Body of pancreas (tissue), 4 donors: ENCODE measurements around the gene PRDM16. TPM values are rescaled to one million over a fixed set of nuclear protein-coding genes. Genes with fewer than 3 reads are reported as not detected.
A peak's percentile ranks its signal among the peaks of the same experiment; 100 is the strongest.

Experiments
- ATAC-seq: fragments of 150-250 bp; one replicate; pipeline ENCODE4 v1.9.1; 2016
- DNase-seq, 4 donors: peaks; one replicate each; pipeline ENCODE4 v3.0.0-alpha.2; 2019
- H3K27ac ChIP-seq, 4 donors: fragments of 200-600 bp; sonication (generic); 1 replicate in 3 of 4; 2 replicates in 1 of 4; pipeline versions ENCODE4 v1.5.1 to v1.6.1; 2016 to 2019; ENCODE audit warnings: mild to moderate bottlenecking in 1 of 4, mixed read lengths in 1 of 4, moderate library complexity in 1 of 4
- H3K27me3 ChIP-seq, 2 donors: fragments of 200-600 bp; sonication (generic); one replicate each; pipeline ENCODE4 v1.6.0; 2016; ENCODE audit warnings: mild to moderate bottlenecking in 1 of 2
- H3K36me3 ChIP-seq, 2 donors: fragments of 200-600 bp; sonication (generic); replicated peaks in 1 of 2; 2 replicates each; pipeline ENCODE4 v1.5.1; 2016; ENCODE audit warnings: low read depth in 2 of 2; ENCODE audit not compliant: insufficient read depth in 1 of 2
- H3K4me1 ChIP-seq: fragments of 200-600 bp; sonication (generic); one replicate; pipeline ENCODE4 v1.6.0; 2016
- H3K4me3 ChIP-seq, 2 donors: fragments of 200-600 bp; sonication (generic); 1 replicate in 1 of 2; 2 replicates in 1 of 2; pipeline ENCODE4 v1.5.1; 2016 to 2019
- H3K9me3 ChIP-seq, 3 donors: fragments of 200-600 bp; sonication (generic); 1 replicate in 2 of 3; 2 replicates in 1 of 3; pipeline ENCODE4 v1.5.1; 2016
- POLR2A ChIP-seq, 3 donors: fragments of 450-650 bp; IDR thresholded peaks; one replicate each; pipeline ENCODE4 v1.6.1; 2016; ENCODE audit warnings: antibody characterized with exemption in 3 of 3, mild to moderate bottlenecking in 2 of 3
- WGBS, 2 donors: methylation state at CpG; one replicate each; pipeline ENCODE4 v1.1.5; 2017; 5-methylcytosine and 5-hydroxymethylcytosine counted together
- intact Hi-C: fragments of 100-400 bp; cut with DNase I; formaldehyde crosslinking; loops from one replicate; pipeline ENCODE4 v1.15.1; 2023
- total RNA-seq, 2 donors: library from RNA; depleted of rRNA; stranded (reverse); fragments of >200 nt; gene quantifications; one replicate each; pipeline ENCODE4 v1.1.0, GENCODE V29; 2016
- TF ChIP-seq, protein P1 (sequence below), 7 experiments: fragments of 450-650 bp in 4 of 7; fragments of 200-600 bp in 3 of 7; sonication (generic) in 3 of 7; IDR thresholded peaks; one replicate each; pipeline ENCODE4 v1.5.1; 2016 to 2019; ENCODE audit warnings: antibody characterized with exemption in 7 of 7

Gene PRDM16
- total RNA-seq, 2 donors from 2014 or later = 15.2 to 16.6 TPM

DNA sequence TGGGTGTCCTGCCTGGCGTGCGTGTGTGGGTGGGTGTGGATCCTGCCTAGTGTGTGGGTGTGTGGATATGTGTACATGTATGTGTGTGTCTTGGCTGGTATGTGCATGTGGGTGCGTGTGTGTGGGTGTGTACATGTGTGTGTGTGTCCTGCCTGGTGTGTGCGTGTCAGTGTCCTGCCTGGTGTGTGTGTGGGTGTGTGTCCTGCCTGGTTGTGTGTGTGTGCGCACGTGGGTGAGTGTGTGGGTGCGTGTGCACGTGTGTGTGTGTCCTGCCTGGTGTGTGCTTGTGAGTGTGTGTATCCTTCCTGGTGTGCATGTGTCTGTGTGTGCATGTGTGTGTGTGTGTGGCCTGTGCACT, 60.1 kb downstream of the PRDM16 start:
- no peak overlapping the region for H3K4me3 ChIP-seq
- no peak for DNase-seq
- H3K27ac ChIP-seq = no peak overlapping the region
- no peak for TF ChIP-seq POLR2A (IDR thresholded peaks at IDR 0.05)
- TF ChIP-seq, protein P1, sequence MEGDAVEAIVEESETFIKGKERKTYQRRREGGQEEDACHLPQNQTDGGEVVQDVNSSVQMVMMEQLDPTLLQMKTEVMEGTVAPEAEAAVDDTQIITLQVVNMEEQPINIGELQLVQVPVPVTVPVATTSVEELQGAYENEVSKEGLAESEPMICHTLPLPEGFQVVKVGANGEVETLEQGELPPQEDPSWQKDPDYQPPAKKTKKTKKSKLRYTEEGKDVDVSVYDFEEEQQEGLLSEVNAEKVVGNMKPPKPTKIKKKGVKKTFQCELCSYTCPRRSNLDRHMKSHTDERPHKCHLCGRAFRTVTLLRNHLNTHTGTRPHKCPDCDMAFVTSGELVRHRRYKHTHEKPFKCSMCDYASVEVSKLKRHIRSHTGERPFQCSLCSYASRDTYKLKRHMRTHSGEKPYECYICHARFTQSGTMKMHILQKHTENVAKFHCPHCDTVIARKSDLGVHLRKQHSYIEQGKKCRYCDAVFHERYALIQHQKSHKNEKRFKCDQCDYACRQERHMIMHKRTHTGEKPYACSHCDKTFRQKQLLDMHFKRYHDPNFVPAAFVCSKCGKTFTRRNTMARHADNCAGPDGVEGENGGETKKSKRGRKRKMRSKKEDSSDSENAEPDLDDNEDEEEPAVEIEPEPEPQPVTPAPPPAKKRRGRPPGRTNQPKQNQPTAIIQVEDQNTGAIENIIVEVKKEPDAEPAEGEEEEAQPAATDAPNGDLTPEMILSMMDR (IDR thresholded peaks at IDR 0.05) = no peak
- H3K4me1 ChIP-seq = peaks cover 65% of the 10 kb centered on the region
- no peaks in the 10 kb centered on the region for H3K27me3 ChIP-seq
- WGBS, 2 donors = 84 to 86% methylated on average over 6 to 8 of the region's 8 CpGs
- intact Hi-C loops = no loop called here
- H3K9me3 ChIP-seq = no peaks in the 10 kb centered on the region
- ATAC-seq = no peak
- no peaks in the 10 kb centered on the region for H3K36me3 ChIP-seq

DNA sequence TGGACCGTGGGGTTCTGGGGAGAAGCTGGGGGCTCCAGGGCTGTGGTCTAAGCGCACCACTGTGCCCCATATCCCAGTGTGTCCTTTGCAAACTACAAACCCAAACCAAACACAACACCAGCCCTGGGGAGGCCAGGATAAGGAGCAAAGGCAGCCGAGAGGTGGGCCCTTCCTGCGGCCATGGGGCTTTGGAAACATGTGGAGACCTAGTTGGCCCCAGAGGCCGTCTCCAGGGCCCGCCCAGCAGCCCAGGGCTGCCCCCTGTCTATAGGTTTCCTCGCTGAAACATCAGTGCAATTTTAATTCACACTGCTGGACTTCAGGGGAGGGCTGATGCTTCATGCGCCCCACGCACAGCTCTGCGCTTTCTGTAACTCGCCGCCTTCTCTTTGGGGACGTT, 61.3 kb downstream of the PRDM16 start:
- 89 to 90% methylated on average over 8 to 12 of the region's 13 CpGs for WGBS, 2 donors
- no peaks in the 10 kb centered on the region for H3K36me3 ChIP-seq
- intact Hi-C loops = no loop called here
- TF ChIP-seq, protein P1 (IDR thresholded peaks at IDR 0.05) = no peak
- TF ChIP-seq POLR2A (IDR thresholded peaks at IDR 0.05) = no peak
- no peak overlapping the region for H3K27ac ChIP-seq
- no peak for DNase-seq
- H3K27me3 ChIP-seq = no peaks in the 10 kb centered on the region
- ATAC-seq = no peak
- H3K9me3 ChIP-seq = no peaks in the 10 kb centered on the region
- no peak overlapping the region for H3K4me3 ChIP-seq
- peaks cover 65% of the 10 kb centered on the region for H3K4me1 ChIP-seq

DNA sequence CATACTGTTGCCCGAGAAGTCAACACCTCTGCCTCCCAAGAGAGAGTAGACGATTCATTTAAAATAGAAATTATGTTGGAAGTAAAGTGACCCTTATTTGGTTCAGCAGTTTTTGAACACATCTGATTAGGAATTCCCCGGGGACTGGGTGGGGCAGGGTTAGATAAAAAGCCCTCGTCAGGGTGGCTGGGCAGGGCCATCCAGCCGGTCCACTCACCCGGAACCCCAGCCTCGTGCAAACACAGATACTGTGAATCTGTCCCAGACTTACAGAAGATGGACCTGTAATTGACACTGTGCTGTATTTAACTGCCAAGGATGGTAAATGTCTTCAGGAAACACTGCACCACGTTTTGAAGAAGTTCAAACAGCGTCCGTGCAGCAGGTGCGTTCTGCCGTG, 63.7 kb downstream of the PRDM16 start:
- intact Hi-C loops = no loop called here
- Histone ChIP-seq H3K27me3 (no peaks in the 10 kb centered on the region), H3K27ac (peak overlapping the region; percentile 71 to 87 (median 80)), H3K4me3 (no peak overlapping the region), H3K9me3 (no peaks in the 10 kb centered on the region), H3K36me3 (no peaks in the 10 kb centered on the region), H3K4me1 (peaks cover 48% of the 10 kb centered on the region)
- DNase-seq (no peak), ATAC-seq (no peak)
- no peak for TF ChIP-seq POLR2A (IDR thresholded peaks at IDR 0.05)
- TF ChIP-seq, protein P1 (IDR thresholded peaks at IDR 0.05) = no peak
- WGBS, 2 donors = 50 to 60% methylated on average over 12 of the region's 12 CpGs

DNA sequence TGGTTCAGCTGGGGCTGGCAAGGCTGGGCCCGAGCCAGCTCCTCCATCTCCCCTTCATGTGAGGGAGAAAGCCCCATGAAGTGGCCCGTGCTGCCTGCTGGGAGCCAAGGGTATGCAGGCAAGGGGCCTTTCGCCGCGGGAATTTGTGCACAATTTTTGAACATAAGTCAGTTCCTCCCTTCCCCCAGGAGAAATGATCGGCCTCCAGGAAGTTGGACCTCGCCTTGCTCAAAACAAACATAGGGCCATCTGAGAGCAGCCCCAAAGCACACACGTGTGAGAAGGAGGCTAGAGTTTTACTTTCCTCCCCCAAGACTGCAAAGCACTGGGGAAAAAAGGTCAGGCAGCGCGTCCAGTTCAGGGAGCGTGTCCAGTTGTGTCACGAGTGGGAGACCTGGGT, 64.7 kb downstream of the PRDM16 start:
- Histone ChIP-seq H3K27ac (peak overlapping the region; percentile 71 to 87 (median 80)), H3K36me3 (no peaks in the 10 kb centered on the region), H3K4me1 (peaks cover 43% of the 10 kb centered on the region), H3K4me3 (no peak overlapping the region), H3K27me3 (no peaks in the 10 kb centered on the region), H3K9me3 (no peaks in the 10 kb centered on the region)
- peak; percentile 63 for ATAC-seq
- intact Hi-C loops = no loop called here
- TF ChIP-seq POLR2A (IDR thresholded peaks at IDR 0.05) = no peak
- TF ChIP-seq, protein P1 (IDR thresholded peaks at IDR 0.05) = no peak
- 10 to 34% methylated on average over 9 to 12 of the region's 12 CpGs for WGBS, 2 donors
- DNase-seq = peak; percentile 43 to 73 (median 64)

DNA sequence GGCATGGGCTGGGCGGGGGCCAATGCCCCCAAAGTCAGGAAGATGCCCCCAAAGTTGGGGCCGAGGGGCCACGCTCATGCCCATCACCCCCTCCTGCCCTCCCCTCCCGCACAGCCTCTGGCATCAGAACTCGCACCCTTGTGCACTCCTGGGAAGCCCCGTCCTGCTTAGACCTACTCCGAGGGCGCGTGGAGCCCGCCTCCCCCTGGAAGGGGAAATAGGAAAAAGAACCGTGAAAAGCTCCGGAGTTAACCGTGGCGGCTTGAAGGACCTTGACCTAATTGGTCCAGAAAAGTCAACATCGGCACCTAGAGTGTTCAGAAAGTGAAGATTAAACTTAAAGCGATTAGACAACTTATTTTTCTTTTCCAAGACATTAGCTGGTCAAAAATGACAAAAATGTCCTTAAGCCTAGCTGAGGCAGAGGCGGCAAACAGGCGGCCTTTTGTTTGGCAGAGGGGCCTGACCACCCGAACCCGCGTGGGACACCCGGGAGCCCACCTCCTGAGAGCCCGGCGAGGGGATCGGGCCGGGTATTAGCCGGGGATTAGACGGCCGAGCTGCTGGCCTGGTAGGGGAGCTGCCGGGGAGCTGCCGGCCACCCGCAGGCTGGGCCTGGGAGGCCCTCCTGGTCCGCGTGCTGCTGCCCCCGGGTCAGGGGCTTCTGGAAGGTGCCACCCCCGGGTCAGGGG, 65.5 kb downstream of the PRDM16 start:
- ATAC-seq (peak; percentile 46), DNase-seq (peak; percentile 42 to 66 (median 59))
- Histone ChIP-seq H3K36me3 (no peaks in the 10 kb centered on the region), H3K4me1 (peaks cover 49% of the 10 kb centered on the region), H3K27ac (peak overlapping the region; percentile 71 to 87 (median 80)), H3K27me3 (no peaks in the 10 kb centered on the region), H3K9me3 (no peaks in the 10 kb centered on the region), H3K4me3 (no peak overlapping the region)
- TF ChIP-seq, protein P1 (IDR thresholded peaks at IDR 0.05) = no peak
- no peak for TF ChIP-seq POLR2A (IDR thresholded peaks at IDR 0.05)
- WGBS, 2 donors = 21 to 39% methylated on average over 16 to 35 of the region's 36 CpGs
- intact Hi-C loops = no loop called here
